HUES64 (cell line): ENCODE data around the gene SCRT2.

Source experiments
- H3K27ac ChIP-seq: 2 replicates; pipeline ENCODE4 v1.7.0; 2013; ENCODE audit warnings: low read depth, low read length, inconsistent platforms
- H3K27me3 ChIP-seq: 2 replicates; pipeline ENCODE4 v1.6.1; 2013; ENCODE audit warnings: mild to moderate bottlenecking, low read length; ENCODE audit not compliant: insufficient read depth
- H3K36me3 ChIP-seq: 2 replicates; pipeline ENCODE4 v1.6.1; 2013; ENCODE audit warnings: mild to moderate bottlenecking, low read length; ENCODE audit not compliant: insufficient read depth
- H3K4me1 ChIP-seq: 2 replicates; pipeline ENCODE4 v1.6.1; 2013; ENCODE audit warnings: mild to moderate bottlenecking, low read length, moderate library complexity; ENCODE audit not compliant: insufficient read depth
- H3K4me3 ChIP-seq: 2 replicates; pipeline ENCODE4 v1.5.1; 2013; ENCODE audit warnings: mild to moderate bottlenecking, low read length, moderate library complexity
- H3K9ac ChIP-seq: 2 replicates; pipeline ENCODE4 v1.6.1; 2013; ENCODE audit warnings: mild to moderate bottlenecking, low read depth, low read length
- H3K9me3 ChIP-seq: 2 replicates; pipeline ENCODE4 v1.6.1; 2013; ENCODE audit warnings: low read depth, low read length; ENCODE audit not compliant: insufficient read depth
- WGBS: fragments of 150-250, 120-280 bp; methylation state at CpG from one replicate; pipeline ENCODE4 v1.1.7; 2013; ENCODE audit warnings: missing lambda C conversion rate; 5-methylcytosine and 5-hydroxymethylcytosine counted together

SCRT2 gene

GRCh38 chr20:623704-624103 is 51.9 kb downstream of the SCRT2 start:
- Histone ChIP-seq H3K36me3 (no peaks in the 10 kb centered on the region), H3K27me3 (no peaks in the 10 kb centered on the region), H3K9ac (no peak overlapping the region), H3K9me3 (no peaks in the 10 kb centered on the region), H3K27ac (no peak overlapping the region), H3K4me3 (no peak overlapping the region), H3K4me1 (0 out of 2 replicates have a peak, but pooled peaks cover 4% of the 10 kb centered on the region)
- 76% methylated on average over 4 of the region's 4 CpGs for whole genome bisulfite sequencing

- Histone ChIP-seq H3K27me3 (no peaks in the 10 kb centered on the region), H3K9ac (no peak overlapping the region), H3K27ac (no peak overlapping the region), H3K9me3 (no peaks in the 10 kb centered on the region), H3K36me3 (no peaks in the 10 kb centered on the region), H3K4me3 (no peak overlapping the region), H3K4me1 (0 out of 2 replicates have a peak, but pooled peaks cover 4% of the 10 kb centered on the region)
- WGBS = 37% methylated on average over 4 of the region's 4 CpGs
Observed at GRCh38 chr20:623021-623420, 52.6 kb downstream of the SCRT2 start.

DNA sequence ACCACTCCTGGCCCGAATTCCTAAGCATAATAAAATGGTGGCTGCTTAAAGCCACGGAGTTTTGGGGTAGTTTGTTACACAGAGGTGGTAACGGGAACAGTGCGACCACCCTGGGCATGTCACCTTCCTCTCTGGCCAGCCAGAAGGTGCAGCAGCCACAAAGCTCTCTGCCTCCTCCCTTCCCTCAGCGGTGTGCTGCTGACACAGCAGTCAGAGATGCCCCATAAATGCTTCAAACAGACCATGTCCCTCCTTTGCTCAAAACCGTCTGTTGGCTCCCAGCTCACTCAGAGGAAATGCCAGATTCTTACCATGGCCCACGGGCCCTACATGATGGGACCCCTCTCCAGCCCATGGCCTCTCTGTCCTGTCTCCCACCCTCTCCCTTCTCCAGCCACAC is 53.4 kb downstream of the SCRT2 start:
- Histone ChIP-seq H3K27ac (no peak overlapping the region), H3K36me3 (no peaks in the 10 kb centered on the region), H3K9ac (no peak overlapping the region), H3K4me1 (0 out of 2 replicates have a peak, but pooled peaks cover 4% of the 10 kb centered on the region), H3K4me3 (no peak overlapping the region), H3K27me3 (no peaks in the 10 kb centered on the region), H3K9me3 (0 out of 2 replicates have a peak, but pooled peaks cover 3% of the 10 kb centered on the region)
- WGBS = 89% methylated on average over 7 of the region's 7 CpGs

- Histone ChIP-seq H3K36me3 (no peaks in the 10 kb centered on the region), H3K27ac (no peak overlapping the region), H3K9me3 (0 out of 2 replicates have a peak, but pooled peaks cover 3% of the 10 kb centered on the region), H3K27me3 (no peaks in the 10 kb centered on the region), H3K9ac (no peak overlapping the region), H3K4me1 (0 out of 2 replicates have a peak, but pooled peaks cover 4% of the 10 kb centered on the region), H3K4me3 (no peak overlapping the region)
- WGBS = 46% methylated on average over 5 of the region's 5 CpGs
Observed at GRCh38 chr20:621125-621756, 54.4 kb downstream of the SCRT2 start.

DNA sequence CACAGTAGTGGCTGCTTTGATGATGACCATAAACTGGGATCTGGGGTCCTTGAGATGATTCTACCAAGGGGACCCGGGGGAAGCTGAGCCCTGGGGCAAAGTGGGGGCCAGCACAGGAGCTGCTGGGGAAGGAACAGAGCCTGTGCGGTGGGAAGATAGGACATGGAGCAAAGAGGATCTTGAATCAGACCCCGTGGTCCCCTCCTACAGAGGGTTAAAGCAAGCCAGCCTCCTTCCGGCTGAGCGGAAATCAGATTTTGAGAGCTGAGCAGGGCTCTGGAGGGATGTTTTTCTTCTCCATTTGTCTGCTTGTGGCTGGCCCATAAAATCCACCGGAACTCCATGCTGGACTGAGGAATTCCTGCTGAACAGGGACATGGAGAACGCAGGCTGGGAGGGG is 55.4 kb downstream of the SCRT2 start:
- Histone ChIP-seq H3K4me3 (no peak overlapping the region), H3K27ac (no peak overlapping the region), H3K9me3 (0 out of 2 replicates have a peak, but pooled peaks cover 3% of the 10 kb centered on the region), H3K36me3 (no peaks in the 10 kb centered on the region), H3K4me1 (0 out of 2 replicates have a peak, but pooled peaks cover 4% of the 10 kb centered on the region), H3K27me3 (no peaks in the 10 kb centered on the region), H3K9ac (no peak overlapping the region)
- 78% methylated on average over 7 of the region's 7 CpGs for WGBS

DNA sequence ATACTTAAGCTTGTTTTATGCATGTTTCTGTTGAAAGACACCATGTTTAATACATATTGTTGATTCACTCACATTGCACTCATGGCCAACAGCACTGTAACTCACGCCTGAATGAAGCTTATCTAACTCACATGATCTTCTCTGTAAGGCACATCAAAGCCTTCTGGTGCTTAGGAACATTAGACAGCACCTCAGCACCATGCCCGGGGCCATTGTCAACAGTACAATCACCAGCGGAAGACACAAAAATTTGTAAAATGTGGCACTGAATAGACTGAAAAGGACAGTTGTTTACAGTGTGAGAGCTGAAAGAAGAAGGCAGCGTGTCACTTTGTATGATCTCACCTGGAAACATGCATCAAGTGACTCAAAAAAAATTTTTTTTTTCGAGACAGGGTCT is 56.6 kb downstream of the SCRT2 start:
- H3K9me3 ChIP-seq = 0 out of 2 replicates have a peak, but pooled peaks cover 3% of the 10 kb centered on the region
- no peak overlapping the region for H3K4me3 ChIP-seq
- no peaks in the 10 kb centered on the region for H3K36me3 ChIP-seq
- no peak overlapping the region for H3K9ac ChIP-seq
- H3K27ac ChIP-seq = no peak overlapping the region
- whole genome bisulfite sequencing = 92% methylated on average over 5 of the region's 5 CpGs
- H3K4me1 ChIP-seq = 0 out of 2 replicates have a peak, but pooled peaks cover 4% of the 10 kb centered on the region
- H3K27me3 ChIP-seq = no peaks in the 10 kb centered on the region

DNA sequence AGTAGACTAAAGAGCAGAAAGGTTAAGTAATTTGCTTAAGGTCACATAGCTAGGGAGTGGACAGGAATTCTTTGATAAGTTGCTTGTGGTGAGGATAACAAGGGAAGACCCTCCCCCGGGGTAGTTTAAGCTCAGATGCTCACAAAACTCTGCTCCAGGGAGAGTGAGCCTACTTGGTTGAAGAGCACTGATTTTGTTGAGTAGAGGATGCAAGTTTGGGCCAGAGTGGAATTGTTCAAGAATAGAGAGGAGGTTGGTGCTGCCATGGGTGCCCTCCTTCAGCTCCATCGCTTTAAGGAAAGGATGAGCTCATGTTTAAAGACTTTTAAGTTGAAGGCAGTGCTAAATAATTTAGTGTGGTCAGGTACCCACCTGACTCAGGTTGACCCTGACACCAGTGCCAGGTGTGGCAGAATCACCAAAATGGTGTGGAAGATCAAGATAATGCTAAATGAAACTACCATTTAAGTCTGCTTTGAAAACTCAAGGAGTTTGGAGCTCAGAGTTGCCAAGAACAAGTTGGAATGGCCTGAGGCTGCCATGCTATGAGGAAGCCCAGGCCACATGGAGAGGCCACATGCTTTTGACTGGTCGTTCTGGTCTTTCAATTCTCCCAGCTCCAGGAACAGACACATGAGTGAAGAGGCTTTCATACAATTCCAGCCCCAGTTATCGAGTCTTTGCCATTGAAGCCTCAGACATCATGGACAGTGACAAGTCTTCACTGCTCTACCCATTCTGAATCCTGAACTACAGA is 57.5 kb downstream of the SCRT2 start:
- Histone ChIP-seq H3K9me3 (0 out of 2 replicates have a peak, but pooled peaks cover 3% of the 10 kb centered on the region), H3K27me3 (0 out of 2 replicates have a peak, but pooled peaks cover 3% of the 10 kb centered on the region), H3K4me1 (0 out of 2 replicates have a peak, but pooled peaks cover 4% of the 10 kb centered on the region), H3K9ac (no peak overlapping the region), H3K36me3 (no peaks in the 10 kb centered on the region), H3K27ac (no peak overlapping the region), H3K4me3 (no peak overlapping the region)
- 93% methylated on average over 4 of the region's 4 CpGs for WGBS

DNA sequence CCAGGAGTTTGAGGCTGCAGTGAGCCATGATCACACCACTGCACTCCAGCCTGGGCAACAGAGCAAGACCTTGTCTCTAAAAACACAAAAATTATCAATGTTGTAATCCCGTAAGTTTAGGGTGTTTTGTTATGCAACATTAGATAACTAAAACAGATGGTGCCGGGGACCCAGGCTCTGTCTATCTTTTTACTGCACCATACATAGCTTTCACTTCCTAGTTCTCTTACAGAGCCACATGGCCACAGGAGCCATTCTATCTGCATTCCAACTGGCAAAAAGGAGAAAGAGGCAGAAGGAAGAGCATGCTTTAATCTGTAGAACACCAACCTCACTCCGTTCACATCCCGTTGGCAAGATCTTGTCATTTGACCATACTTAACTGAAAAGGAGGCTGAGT is 60.1 kb downstream of the SCRT2 start:
- no peaks in the 10 kb centered on the region for H3K36me3 ChIP-seq
- peaks cover 25% of the 10 kb centered on the region for H3K27me3 ChIP-seq
- 97% methylated on average over 3 of the region's 4 CpGs for WGBS
- H3K4me3 ChIP-seq = no peak overlapping the region
- no peak overlapping the region for H3K9ac ChIP-seq
- 0 out of 2 replicates have a peak, but pooled peaks cover 3% of the 10 kb centered on the region for H3K9me3 ChIP-seq
- peaks cover 14% of the 10 kb centered on the region for H3K4me1 ChIP-seq
- H3K27ac ChIP-seq = no peak overlapping the region

DNA sequence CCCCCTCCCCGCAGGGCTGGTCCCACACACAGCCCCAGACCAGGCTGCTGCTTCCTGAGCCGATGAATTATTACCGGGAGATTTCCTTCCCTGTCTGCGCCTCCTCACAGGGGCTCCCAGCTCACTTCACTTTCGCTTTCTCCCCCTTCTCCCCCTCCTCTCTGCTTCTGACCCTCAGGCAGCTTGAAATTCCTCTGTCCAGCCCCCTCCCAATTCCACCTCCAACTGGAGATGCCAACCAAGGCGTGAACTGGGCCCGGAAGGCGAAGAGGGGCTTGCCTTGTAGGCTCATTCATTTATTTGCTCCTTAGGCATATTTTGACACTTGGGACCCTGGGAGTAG is 63.8 kb downstream of the SCRT2 start:
- Histone ChIP-seq H3K9ac (no peak overlapping the region), H3K9me3 (no peaks in the 10 kb centered on the region), H3K27me3 (peaks cover 44% of the 10 kb centered on the region), H3K36me3 (no peaks in the 10 kb centered on the region; the same call in 1 of the 2 replicates), H3K4me3 (no peak overlapping the region), H3K27ac (no peak overlapping the region), H3K4me1 (peaks cover 14% of the 10 kb centered on the region)
- 40% methylated on average over 8 of the region's 8 CpGs for WGBS
